ENCODE data around the gene COL23A1. TPM values are rescaled to one million over a fixed set of nuclear protein-coding genes. Genes with fewer than 3 reads are reported as not detected.

COL23A1 gene
- total and polyA plus RNA-seq, 2 of the 13 experiments (the other 11 are each of a cell fraction or from before 2014, with no cell fraction given), result not detected

GRCh38 chr5:178626484-178627258, 36.5 kb upstream of the COL23A1 start, which contains the start of gene CLK4 (continued):
- TF ChIP-seq TEF (CRISPR knock-in tag; IDR thresholded peaks at IDR 0.05), result no peak
- TF ChIP-seq NCOA2 (CRISPR knock-in tag; IDR thresholded peaks at IDR 0.05), result no peak
- no peak for TF ChIP-seq ZNF83 (CRISPR knock-in tag; IDR thresholded peaks at IDR 0.05; ENCODE audit: borderline replicate concordance)
- TF ChIP-seq HNF1B (CRISPR knock-in tag; IDR thresholded peaks at IDR 0.05), result peak; percentile 33
- TF ChIP-seq ZNF747 (CRISPR knock-in tag; IDR thresholded peaks at IDR 0.05; ENCODE audit: borderline replicate concordance), result no peak
- no peak for TF ChIP-seq IKZF1 (IDR thresholded peaks at IDR 0.05)
- no peak for TF ChIP-seq NR3C1 (CRISPR knock-in tag; IDR thresholded peaks at IDR 0.05)
- TF ChIP-seq ZNF800 (CRISPR knock-in tag; IDR thresholded peaks at IDR 0.05), result peak; percentile 70; the same call in 1 of the 2 replicates
- no peak for TF ChIP-seq ZNF562 (CRISPR knock-in tag; IDR thresholded peaks at IDR 0.05; ENCODE audit: borderline replicate concordance)
- peak; percentile 40 for TF ChIP-seq MED1 (CRISPR knock-in tag; IDR thresholded peaks at IDR 0.05)
- TF ChIP-seq HMG20B (CRISPR knock-in tag; conservative IDR thresholded peaks at IDR 0.05), result no peak
- TF ChIP-seq TOPORS (CRISPR knock-in tag; IDR thresholded peaks at IDR 0.05), result 0 out of 2 replicates have a peak, but pooled peaks have one; percentile 22
- TF ChIP-seq ARHGAP35 (CRISPR knock-in tag; IDR thresholded peaks at IDR 0.05; ENCODE audit: borderline replicate concordance), result peak; percentile 60; the same call in 1 of the 2 replicates
- no peak for TF ChIP-seq HNRNPL (IDR thresholded peaks at IDR 0.05; ENCODE audit: low read depth, low read length)
- TF ChIP-seq MAFG (CRISPR knock-in tag; IDR thresholded peaks at IDR 0.05), result no peak
- TF ChIP-seq MED13 (CRISPR knock-in tag; IDR thresholded peaks at IDR 0.05), result peak; percentile 63; the same call in 1 of the 2 replicates
- no peak for TF ChIP-seq ZNF619 (CRISPR knock-in tag; IDR thresholded peaks at IDR 0.05)
- TF ChIP-seq RFXANK (CRISPR knock-in tag; IDR thresholded peaks at IDR 0.05), result no peak
- peak; percentile 46; the same call in 1 of the 2 replicates for TF ChIP-seq PHF21A (CRISPR knock-in tag; IDR thresholded peaks at IDR 0.05)
- TF ChIP-seq CAMTA2 (CRISPR knock-in tag; IDR thresholded peaks at IDR 0.05; ENCODE audit: borderline replicate concordance), result no peak
- no peak for TF ChIP-seq ZBTB7A (CRISPR knock-in tag; IDR thresholded peaks at IDR 0.05)
- TF ChIP-seq ZNF20 (CRISPR knock-in tag; IDR thresholded peaks at IDR 0.05), result peak; percentile 40; the same call in 1 of the 2 replicates
- TF ChIP-seq MAF1 (CRISPR knock-in tag; IDR thresholded peaks at IDR 0.05; ENCODE audit: borderline replicate concordance), result no peak
- peak; percentile 50; the same call in 1 of the 2 replicates for TF ChIP-seq FOXP4 (CRISPR knock-in tag; IDR thresholded peaks at IDR 0.05)
- TF ChIP-seq ZNF746 (CRISPR knock-in tag; IDR thresholded peaks at IDR 0.05), result no peak; the same call in 1 of the 2 replicates
- TF ChIP-seq EEA1 (CRISPR knock-in tag; IDR thresholded peaks at IDR 0.05; ENCODE audit: borderline replicate concordance), result peak; percentile 87; the same call in 1 of the 2 replicates
